NCI-H524 (cell line): ENCODE results near the gene FLOT1.

Experiments
- DNase-seq, 2 experiments: peaks; one replicate each; lab custom pipeline; 2025; lab: John Stamatoyannopoulos, UW

FLOT1 gene

GRCh38 chr6:30700340-30700739, 42.1 kb downstream of the FLOT1 start:
- DNase-seq = no peak

GRCh38 chr6:30696432-30696831, 46.1 kb downstream of the FLOT1 start:
- DNase-seq = no peak

- no peak for DNase-seq
These were observed 51.2 kb downstream of the FLOT1 start for GRCh38 chr6:30691208-30691847.

GRCh38 chr6:30690403-30691207, 51.9 kb downstream of the FLOT1 start, which contains the start of gene NRM:
TSS of gene NRM (minus strand) at chr6:30690984. CDS start at chr6:30690974, 10 bp downstream.
- peak; percentile 71 to 88 for DNase-seq

GRCh38 chr6:30689985-30690384, 52.5 kb downstream of the FLOT1 start:
- no peak for DNase-seq

- no peak for DNase-seq
These were observed 53.2 kb downstream of the FLOT1 start for GRCh38 chr6:30689022-30689865.

- DNase-seq = no peak
These were observed 53.9 kb downstream of the FLOT1 start for GRCh38 chr6:30688569-30688968.

GRCh38 chr6:30687659-30688431, 54.6 kb downstream of the FLOT1 start:
- peak in 1 of 2 experiments; percentile 31 for DNase-seq

GRCh38 chr6:30686908-30687658, 55.4 kb downstream of the FLOT1 start:
- DNase-seq = peak; percentile 76 to 82

- DNase-seq = peak in 1 of 2 experiments; percentile 21
These were observed 56.2 kb downstream of the FLOT1 start, which contains the start of gene PPP1R18 for GRCh38 chr6:30686009-30686907. TSS of gene PPP1R18 (minus strand) at chr6:30686645. CDS start at chr6:30686018, 627 bp downstream.

GRCh38 chr6:30685157-30686008, 57.1 kb downstream of the FLOT1 start:
- no peak for DNase-seq

GRCh38 chr6:30684386-30685156, 57.9 kb downstream of the FLOT1 start:
- DNase-seq = no peak

- no peak for DNase-seq
These were observed 58.5 kb downstream of the FLOT1 start for GRCh38 chr6:30683980-30684338.

GRCh38 chr6:30683183-30683979, 59.1 kb downstream of the FLOT1 start:
- no peak for DNase-seq

GRCh38 chr6:30682143-30683117, 60.1 kb downstream of the FLOT1 start:
- DNase-seq = no peak

- DNase-seq = no peak
These were observed 60.7 kb downstream of the FLOT1 start for GRCh38 chr6:30681766-30682142.
